COLO668 (cell line): ENCODE results near the gene HADHB.
"Not testable (repeated sequence)": the region's sequence is repeated elsewhere in the genome, so short reads cannot be mapped to it uniquely, and the experiment has no call there.

Experiments
- DNase-seq: peaks from one replicate; lab custom pipeline; 2025; ENCODE audit not compliant: unreplicated experiment; lab: John Stamatoyannopoulos, UW

HADHB gene

DNA sequence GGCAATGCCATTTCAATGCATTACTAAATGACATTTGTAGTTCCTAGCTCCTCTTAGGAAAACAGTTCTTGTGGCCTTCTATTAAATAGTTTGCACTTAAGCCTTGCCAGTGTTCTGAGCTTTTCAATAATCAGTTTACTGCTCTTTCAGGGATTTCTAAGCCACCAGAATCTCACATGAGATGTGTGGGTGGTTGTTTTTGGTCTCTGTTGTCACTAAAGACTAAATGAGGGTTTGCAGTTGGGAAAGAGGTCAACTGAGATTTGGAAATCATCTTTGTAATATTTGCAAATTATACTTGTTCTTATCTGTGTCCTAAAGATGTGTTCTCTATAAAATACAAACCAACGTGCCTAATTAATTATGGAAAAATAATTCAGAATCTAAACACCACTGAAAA lies 45.3 kb downstream of the HADHB start:
- no peak for DNase-seq

DNA sequence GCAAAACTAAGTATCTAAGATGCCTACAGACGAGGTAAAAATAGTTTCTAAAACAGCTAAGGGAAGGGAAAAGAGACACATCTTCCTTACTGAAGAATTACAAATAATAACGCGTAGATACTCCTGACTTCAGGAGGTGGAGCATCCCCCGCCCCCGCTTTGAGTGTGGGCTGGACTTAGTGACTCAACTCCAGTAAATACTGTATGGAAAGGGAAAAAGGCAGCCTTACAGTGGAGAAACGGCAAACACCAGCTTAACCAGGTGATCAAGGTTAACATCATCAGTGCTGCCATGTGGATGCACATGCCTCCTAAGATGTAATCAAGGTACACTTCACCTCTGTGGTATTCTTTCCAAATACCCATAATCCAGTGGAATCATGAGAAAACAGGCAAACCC lies 47.9 kb downstream of the HADHB start:
- no peak for DNase-seq

DNA sequence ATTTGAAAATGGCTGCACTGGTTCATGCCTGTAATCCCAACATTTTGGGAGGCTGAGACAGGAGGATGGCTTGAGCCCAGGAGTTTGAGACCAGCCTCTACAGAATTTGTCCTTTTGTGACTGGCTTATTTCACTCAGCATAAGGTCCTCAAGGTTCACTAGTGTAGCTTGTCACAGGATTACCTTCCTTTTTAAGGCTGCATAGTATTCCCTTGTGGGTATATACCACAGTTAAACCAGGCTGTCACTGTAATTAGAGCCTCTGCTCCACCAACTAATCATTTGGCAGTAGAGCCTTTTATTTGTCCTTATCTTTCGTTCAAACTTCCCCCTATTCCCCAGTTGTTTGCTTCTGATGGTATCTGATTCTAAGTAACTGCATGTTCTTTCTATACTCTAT lies 50.8 kb downstream of the HADHB start:
- DNase-seq = no peak

GRCh38 chr2:26297061-26297460 lies 52.3 kb downstream of the HADHB start:
- no peak for DNase-seq

- DNase-seq = no peak
Observed at GRCh38 chr2:26298286-26298637, 53.5 kb downstream of the HADHB start.

DNA sequence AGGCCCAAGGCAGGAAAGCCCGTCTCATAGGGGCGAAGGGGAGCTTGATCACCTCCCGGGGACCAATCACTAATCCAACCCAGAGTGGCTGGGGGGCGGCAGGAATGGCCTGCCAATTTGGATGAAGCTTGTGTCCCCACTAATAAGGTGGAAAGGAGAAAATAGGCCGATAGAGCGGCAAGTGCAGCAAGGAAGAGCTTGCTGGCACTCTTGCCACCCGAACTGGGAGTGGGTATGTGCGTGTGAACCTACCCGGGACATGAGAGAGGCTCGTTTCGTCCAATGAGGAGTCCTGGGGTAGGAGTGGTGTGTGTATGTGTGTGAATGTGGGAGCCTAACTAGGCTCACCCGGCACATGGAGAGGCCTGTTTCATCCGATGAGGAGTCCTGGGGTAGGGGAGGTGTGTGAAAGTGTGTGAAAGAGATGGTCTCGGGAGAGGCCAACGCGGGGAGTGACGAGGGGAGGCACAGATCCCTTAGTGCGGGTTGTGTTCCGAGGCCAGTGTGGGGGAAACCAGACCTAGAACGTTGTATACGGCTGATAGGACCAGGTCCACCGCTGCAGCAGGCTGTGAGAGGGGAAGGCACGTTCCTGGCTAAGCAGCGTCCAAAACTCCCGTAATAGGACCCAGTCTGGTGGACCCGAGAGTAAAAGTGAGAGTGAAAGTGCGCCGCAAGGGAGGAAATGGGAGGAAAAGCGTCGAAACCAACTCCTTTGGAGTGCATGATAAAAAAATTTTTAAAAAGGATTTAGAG lies 54.1 kb downstream of the HADHB start:
- DNase-seq = no peak

GRCh38 chr2:26299471-26300101 lies 54.8 kb downstream of the HADHB start:
- DNase-seq = no peak

- DNase-seq = no peak
Observed at GRCh38 chr2:26300234-26300925, 55.6 kb downstream of the HADHB start.

GRCh38 chr2:26302846-26303245 lies 58.1 kb downstream of the HADHB start:
- DNase-seq = no peak

GRCh38 chr2:26305094-26305493 lies 60.4 kb downstream of the HADHB start:
- DNase-seq = not testable (repeated sequence)

- no peak for DNase-seq
Observed at GRCh38 chr2:26305540-26305939, 60.8 kb downstream of the HADHB start.

GRCh38 chr2:26309921-26310320 lies 65.2 kb downstream of the HADHB start:
- DNase-seq = no peak

DNA sequence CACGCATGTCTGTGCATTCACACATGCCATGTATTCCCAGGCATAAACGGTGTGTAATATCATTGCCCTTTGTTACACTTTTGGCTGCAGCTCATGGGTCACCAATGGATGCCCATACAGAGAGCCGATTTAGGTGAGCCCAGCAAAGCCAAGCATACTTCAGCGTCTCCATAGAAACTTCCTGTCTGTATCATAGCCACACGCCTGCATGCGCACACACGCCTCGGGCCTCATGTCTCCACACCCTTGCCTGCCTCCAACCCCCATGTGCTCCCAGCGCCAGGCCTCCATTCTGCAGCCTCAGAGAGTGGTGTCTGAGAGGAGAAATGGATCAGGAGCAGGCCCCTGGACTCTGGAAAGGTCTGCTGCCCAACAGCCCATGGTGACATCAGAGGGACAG lies 67.7 kb downstream of the HADHB start:
- no peak for DNase-seq

DNA sequence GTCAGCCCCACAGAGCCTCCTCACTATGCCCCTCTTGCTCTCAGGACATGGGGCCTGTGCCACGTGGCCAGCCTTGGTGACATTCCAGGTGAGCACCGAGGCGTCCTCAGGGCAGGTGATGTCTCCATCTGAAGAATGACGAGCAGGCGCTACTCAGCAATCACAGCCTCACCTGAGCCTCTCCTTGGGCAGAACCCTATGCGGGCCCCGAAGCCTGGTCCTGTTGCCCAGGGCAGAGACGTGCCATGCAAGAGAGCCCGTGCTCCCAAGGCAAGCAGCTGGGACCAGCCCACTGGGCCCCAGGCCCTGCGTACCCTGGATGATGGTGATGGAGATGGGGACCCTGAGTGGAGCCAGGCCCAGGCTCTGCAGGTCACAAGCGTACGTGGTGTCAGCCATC lies 68.7 kb downstream of the HADHB start:
- no peak for DNase-seq

DNA sequence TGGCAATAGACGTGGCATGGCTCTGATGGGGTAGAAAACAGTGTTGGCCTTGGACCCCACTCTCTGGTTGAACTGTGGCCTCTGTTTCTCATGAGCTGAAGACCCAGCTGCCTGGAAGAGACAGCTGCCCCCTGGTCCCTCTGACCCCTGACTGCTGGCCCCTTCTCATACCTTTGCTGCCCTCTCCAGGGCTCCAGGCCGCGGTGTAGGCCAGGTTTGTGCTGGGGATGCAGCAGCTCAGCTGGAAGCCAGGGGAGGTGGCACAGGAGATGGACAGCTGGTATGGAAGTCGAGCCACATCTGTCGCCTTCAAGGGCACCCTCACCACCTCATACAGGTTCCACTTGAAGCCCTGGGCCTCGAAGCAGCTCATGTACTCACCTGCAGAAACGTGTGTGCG lies 69.5 kb downstream of the HADHB start:
- no peak for DNase-seq

GRCh38 chr2:26316041-26316440 lies 71.3 kb downstream of the HADHB start:
- peak; percentile 9 for DNase-seq

- no peak for DNase-seq
Observed at GRCh38 chr2:26316845-26317244, 72.1 kb downstream of the HADHB start.

GRCh38 chr2:26317377-26318105 lies 72.8 kb downstream of the HADHB start:
- no peak for DNase-seq

- no peak for DNase-seq
Observed at GRCh38 chr2:26318950-26319349, 74.2 kb downstream of the HADHB start.

DNA sequence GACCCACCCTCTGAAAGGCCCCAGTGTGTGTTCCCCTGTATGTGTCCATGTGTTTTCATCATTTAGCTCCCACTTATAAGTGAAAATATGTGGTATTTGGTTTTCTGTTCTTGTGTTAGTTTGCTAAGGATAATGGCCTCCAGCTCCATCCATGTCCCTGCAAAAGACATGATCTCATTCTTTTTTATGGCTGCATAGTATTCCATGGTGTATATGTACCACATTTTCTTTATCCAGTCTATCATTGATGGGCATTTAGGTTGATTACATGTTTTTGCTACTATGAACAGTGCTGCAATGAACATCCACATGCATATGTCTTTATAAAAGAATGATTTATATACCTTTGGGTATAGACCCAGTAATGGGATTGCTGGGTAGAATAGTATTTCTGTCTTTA lies 79.7 kb downstream of the HADHB start:
- DNase-seq = not testable (repeated sequence)

- DNase-seq = no peak
Observed at GRCh38 chr2:26324903-26325302, 80.2 kb downstream of the HADHB start.

DNA sequence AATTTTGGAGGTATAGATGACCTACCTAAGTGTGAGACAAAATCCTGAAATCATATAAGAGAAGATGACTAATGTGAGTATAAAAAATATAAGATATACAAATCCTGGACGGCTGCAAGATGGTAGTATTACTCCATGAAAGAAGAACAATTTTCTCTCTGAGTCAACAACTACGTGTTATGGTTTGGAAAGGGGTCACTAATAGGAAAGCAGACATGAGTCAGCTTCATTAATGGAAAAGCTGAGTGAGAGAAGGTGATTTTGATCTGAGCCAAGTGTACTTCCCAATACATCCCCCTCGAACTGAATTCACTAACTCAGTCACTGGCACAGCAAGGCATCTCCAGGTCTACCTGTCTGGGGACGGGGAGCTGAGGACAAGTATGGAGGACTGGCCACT lies 81.1 kb downstream of the HADHB start:
- DNase-seq = no peak
